CD4-positive, alpha-beta T cell treated with Interleukin-21 for 1 hour (primary cell): ENCODE measurements around the gene PTPRJ.
"Not testable (repeated sequence)": the region's sequence is repeated elsewhere in the genome, so short reads cannot be mapped to it uniquely, and the experiment has no call there.

ENCODE experiments used
- DNase-seq: peaks from one replicate; pipeline ENCODE4 v3.0.0-alpha.2; 2020

Gene PTPRJ

DNA sequence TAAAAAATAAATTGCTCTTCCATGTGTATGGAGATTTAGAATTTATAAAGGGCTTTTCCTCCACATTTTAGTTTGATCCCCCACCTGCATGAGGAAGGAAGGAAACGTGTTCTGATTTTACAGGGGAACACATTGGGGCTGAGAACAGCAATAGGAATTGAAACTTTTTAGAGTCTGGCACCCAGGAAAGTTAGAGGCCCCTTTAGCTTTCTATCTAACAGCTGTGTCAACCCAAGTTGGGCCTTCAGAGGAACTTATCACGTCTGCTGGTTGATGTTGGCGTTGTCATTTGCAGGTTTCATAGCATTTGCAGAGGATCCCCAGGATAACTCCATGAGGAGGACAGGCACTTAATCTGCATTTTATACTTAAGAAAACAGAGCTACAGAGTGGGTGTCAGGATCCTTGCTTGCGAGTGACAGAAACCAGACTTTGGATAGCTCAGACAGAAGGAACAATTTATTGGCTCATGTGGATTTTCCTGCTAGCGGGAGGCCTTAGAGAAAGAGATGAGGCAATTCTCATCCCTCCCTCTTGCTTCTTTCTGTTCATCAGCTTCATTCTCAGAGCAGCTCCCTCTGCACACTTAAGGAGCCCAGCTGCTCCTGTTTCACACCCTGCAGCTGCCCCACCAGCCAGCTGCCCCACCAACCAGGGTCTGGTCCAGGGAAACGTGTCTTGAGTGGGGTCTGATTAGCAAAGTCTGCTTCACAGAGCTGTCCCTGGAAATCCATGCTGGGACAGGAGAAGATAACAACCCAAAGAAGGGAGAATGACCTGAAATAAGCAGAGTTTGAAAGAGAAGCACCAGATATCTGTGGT is 143.8 kb downstream of the PTPRJ start:
- no peak for DNase-seq

DNA sequence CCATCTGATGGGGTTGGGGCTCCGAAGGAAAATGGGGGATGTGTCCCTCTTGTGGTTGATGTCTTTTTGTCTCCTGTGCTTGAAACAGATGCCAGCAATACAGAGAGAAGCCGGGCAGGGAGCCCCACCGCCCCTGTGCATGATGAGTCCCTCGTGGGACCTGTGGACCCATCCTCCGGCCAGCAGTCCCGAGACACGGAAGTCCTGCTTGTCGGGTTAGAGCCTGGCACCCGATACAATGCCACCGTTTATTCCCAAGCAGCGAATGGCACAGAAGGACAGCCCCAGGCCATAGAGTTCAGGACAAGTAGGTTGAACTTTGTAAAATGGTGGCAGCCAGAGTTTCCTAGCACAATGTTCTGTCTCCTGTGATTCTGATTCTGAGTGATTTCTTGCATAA is 144.5 kb downstream of the PTPRJ start:
- DNase-seq = no peak

DNA sequence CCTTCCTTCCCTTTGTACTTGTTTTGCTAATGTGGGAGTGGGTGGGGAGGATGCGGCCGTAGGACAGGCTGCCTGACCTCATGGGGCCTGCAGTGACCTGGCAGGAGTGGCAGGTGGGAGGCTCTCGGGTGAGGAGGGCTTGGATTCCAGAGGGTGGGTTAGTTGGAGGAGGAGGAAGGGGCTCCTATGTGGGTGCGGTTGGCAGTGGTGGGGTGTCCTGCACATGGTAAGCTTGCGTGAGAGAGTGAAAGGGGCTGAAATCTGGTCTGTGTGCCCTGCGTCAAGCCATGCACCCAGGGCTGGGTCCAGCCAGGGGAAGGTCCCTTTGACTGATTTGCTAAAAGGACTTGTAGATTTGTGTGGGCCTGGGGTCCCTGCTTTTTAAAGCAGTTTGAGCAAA is 145.5 kb downstream of the PTPRJ start:
- no peak for DNase-seq

DNA sequence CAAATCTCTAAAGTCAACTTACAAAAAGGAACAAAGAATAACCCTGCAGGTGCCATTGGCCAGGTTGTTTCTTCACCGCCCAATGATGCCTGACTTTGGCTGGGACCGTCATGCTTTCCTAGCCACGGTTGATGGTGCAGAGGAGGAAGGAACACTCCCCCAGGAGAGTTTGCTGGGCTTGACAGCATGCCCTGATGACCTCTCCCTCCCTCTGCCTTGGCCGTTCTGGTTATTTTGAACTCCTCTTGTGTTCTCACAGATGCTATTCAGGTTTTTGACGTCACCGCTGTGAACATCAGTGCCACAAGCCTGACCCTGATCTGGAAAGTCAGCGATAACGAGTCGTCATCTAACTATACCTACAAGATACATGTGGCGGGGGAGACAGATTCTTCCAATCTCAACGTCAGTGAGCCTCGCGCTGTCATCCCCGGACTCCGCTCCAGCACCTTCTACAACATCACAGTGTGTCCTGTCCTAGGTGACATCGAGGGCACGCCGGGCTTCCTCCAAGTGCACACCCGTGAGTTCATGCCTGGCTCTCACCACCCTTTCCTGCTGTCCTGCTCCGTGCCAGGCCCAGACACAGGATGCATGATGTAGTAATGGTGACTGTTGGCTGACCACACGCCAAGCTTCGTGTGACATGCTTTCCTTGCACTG is 147.3 kb downstream of the PTPRJ start:
- no peak for DNase-seq

DNA sequence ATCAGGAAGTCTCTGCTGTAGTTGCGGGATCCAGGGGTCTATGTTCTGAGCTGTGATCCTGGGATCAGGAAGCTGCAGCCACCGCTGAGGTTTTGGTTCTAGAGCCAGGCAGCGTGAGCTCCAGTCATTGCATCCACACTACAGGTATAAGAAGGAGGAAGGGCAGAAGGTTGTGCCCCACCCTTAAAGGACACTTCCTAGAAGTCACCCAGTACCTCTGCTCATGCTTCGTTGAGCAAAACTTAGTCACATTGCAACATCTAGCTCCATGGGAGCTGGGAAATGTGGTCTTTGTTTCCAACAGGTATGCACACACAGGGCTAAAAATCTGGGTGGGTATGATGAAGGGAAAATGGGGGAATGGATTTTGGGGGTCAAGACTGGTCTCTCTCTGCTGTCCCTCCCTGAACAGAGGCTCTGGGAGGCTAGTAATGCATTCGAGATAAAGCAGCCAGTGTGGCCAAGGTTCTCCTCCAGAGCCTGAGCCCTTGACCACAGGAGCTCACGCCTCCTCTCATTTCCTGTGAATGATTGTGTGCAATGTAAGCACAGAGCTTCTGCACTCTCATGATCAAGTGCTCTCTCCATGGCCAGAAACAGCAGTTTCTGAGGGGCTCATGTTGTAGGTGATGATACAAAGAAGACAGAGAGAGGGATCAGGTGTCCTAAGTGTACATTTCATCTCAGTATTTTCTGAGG is 149.5 kb downstream of the PTPRJ start:
- DNase-seq = no peak

DNA sequence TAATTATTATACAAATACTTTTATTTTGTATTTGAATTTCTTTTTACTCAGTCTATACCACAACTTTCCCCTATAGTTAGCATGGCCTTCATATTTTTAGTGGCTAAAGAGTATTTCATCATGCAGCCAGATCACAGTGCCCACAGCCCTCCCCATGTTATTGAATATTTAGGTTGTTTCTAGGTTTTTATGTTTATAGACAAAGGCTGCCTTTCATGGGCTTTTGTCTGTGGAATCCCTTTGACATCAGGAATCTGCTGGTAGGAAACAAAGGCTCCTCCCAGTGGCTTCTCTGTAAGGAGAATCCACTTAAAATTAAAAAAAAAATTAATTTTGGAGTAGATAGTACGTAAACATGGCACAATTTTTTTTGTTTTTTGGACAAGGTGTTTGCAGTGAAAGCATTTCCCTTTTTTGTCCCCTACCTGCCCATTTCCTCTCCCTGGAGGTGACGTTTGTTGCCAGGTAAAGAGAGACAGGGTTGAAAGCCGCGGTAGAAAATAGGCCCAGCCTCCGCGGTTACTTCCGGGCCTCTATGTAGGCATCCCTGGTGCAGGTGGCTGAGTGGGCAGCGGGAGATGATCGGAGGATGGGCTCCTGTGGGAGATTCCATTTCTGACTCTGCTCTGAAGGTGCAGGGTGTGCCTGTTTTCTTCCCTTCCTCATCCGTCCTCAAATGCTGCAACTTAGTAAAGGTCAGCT is 154.0 kb downstream of the PTPRJ start:
- no peak for DNase-seq

DNA sequence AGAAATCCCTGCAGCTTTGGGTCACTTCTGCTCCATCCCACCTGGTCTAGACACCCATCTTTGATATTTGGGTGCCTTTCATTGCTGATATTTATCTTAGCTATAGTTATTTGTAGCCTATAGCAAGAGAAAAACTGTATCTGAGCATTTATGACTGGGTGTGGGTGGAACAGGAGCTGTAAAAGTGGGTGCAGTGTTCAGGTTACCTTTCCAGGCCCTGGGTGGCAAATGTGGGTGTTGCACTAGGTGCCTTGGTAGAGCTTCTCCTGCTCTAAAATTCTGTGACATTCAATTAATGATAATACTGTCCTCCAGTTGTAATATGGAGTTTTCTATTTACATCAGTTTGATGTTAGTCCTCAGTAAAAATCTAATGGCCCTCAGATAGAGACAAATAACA is 157.9 kb downstream of the PTPRJ start:
- DNase-seq = no peak

DNA sequence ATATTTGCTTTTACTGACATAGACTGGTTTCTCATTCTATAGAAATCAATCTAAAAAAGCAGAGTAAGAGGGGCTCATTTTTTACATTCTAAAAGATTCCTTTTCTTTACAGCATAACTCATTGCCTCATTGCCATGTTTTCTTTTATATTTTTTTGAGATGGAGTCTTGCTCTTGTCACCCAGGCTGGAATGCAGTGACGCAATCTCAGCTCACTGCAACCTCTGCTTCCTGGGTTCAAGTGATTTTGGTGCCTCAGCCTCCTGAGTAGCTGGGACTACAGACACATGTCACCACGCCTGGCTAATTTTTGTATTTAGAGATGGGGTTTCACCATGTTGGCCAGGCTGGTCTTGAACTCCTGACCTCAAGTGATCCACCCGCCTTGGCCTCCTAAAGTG is 159.5 kb downstream of the PTPRJ start:
- not testable (repeated sequence) for DNase-seq

DNA sequence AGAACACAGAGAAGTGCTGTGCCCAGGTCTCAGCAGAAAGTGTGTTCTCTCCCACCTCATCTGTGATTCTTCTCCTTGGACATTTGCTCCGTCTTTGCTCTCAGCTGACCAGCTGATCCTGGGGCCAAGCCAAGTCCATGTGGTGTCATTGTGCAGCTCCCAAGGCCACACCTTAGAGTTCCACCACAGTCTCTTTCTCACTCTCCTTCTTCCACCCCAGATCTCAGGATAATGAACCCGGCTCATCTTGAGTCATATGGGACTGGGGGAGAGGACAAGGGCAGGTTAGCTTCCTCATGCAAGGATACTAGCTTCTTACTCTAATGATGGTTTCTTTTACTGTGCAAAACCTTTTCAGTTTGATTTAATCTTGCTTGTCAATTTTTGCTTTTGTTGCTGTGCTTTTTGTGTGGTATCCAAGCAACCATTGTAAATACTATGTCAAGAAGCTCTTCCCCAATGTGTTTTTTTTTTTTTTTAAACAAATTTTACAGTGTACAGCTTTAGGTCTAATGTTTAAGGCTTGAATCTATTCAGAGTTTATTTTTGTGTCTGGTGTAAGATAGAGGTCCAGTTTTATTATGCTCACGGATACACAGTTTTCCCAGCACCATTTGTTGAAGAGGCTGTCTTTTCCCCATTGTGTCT is 161.2 kb downstream of the PTPRJ start:
- DNase-seq = peak; percentile 9

DNA sequence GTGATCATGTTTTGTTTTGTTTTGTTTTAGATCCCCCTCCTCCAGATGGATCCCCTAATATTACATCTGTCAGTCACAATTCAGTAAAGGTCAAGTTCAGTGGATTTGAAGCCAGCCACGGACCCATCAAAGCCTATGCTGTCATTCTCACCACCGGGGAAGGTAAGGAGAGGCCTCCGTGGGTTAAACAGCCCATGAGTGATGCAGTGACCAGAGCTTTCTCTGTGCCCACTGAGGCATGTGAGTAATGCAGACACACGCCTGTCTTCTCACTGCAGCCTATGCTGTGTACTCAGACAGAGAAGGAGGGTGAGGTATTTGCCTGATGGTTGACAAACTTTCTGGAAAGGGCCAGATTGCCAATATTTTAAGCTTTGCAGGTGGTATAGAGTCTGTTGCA is 162.5 kb downstream of the PTPRJ start:
- DNase-seq = no peak

DNA sequence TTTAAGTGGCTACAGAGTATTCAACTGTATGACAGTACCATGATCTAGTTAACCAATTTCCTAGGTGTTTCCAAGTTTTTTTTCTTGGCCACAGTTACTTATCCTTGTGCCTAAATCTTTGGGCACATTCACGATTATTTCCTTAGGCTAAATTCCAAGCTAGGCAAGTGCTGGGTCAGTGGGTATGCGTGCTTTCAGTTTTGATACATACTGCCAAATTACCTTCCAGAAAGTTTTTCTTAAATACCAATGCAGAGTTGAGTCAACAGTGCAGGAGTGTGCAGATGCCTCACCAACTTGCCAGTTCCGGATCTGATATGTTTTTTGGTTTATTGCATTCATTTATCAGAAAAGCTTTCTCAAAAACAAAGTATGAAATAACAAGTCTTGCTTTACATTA is 168.4 kb downstream of the PTPRJ start:
- DNase-seq = no peak

DNA sequence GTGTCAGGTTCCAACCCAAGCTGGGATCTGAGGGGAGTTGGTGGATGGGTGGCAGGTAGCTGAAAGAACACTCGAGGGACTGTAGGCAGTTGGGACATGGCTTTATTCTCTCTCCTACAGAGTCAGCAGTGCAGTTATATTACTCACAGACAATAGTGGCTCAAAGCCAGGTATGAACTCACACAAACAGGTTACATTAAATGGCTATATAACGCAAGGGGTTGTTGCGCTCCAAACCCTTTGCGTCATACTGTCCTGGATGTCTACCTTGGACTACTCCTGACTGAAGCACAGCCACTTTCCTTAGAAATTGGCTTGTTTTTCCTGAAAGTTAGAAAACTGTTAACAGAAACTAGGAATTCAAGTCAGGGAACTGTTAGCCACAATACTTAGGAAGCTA is 169.9 kb downstream of the PTPRJ start:
- DNase-seq = no peak

DNA sequence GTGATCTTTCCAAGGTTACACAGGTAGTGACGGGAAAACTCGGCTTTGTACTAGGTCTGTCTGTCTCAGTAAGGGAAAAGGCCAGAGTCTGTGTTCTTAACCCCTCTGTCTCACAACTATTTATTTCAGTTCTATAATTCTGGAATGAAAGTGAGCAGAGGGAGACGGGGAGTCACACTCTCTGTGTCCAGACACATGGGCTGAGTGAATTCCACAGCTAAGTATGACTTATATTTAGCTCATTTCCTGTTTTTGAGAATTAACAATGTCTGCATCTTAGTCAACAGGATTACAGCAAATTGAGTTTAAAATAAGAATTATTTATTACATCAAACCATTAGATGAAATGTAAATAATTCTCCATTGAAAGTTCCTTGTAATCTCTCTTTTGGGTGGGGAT is 173.8 kb downstream of the PTPRJ start:
- DNase-seq = no peak

DNA sequence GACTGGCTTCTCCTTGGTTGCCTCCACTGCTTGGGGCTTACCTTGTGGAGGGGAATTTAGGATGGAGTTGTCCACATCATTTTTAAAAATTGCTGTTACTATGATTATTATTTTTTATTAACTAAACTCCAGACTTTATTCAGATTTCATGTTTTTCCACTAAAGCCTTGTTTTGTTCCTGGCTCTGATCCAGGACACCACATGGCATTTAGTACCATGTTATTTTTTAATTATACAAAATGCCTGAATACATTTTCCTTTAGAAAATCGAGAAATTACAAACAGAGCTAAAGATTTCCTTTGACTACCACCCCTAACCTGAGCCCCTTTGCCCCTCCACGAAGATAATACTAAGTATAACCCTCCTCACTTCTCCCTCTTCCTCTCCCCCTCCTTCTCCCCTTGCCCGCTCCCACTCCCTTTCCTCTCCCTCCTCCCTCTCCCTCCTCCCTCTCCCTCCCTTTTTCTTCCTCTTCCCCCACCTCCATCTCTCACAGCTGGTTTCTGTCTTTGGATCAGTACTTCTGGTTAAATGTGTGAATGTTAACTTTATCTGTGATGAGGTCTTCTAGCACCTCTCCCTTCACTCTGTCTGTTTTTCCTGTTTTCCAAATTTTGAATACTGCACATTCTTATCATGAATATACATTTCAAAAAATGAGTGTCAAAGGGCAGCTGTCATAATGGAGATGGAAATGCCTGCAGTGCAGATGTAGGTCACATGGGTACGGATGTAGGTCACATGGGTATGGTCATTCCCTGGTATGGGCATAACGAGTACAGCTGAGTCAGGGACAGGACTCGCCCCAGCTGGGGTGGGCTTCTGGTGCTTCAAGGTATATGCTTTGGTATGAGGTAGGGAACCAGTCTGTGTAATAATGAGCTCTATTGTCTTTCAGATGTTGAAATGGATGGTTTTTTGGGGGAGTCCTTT is 181.9 kb downstream of the PTPRJ start:
- no peak for DNase-seq

DNA sequence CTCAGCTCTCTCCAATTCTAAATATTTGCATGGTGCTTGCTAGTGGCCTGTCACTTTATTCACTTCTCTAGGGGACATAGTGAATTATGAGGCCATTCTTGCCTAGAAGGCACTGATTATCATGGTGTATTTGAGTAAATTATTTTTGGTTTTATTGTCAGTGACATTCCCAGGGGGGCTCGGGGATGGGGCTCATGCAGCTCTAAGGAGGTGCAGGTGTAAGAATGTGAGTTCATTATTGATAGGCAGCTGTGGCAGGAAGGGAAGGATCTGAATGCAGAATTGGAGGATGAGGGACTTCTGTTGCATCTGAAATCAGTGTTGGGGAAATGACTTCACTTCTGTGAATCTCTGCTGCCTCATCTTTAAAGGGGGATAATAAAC is 182.5 kb downstream of the PTPRJ start:
- DNase-seq = no peak

DNA sequence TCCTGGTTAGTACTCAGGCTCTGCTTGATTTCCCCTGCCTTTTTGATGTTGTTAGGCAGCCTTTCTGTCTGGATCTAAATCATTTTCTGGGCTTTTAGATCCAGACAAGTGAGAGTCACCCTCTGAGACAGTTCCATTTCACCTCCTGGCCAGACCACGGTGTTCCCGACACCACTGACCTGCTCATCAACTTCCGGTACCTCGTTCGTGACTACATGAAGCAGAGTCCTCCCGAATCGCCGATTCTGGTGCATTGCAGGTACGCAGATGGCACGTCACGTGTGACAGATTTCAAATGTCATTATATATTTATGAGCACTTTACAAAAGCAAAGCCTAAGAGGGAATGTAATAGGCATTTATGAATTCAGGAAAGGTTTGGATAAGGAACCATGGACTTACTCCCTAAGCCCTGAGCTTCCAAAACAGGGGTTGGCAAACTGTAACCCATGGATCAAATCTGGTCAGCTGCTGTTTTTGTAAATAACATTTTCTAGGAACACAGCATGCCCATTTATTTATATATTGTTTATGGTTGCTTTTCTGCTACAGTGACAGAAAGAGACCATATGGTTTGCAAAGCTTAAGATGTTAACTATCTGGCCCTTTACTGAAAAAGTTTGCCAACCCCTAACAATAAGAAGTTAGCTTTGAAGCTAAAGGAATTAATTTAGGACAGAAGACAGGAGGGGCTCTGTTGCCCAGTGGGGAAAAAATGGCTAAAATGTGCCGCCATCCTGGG is 183.2 kb downstream of the PTPRJ start:
- no peak for DNase-seq

DNA sequence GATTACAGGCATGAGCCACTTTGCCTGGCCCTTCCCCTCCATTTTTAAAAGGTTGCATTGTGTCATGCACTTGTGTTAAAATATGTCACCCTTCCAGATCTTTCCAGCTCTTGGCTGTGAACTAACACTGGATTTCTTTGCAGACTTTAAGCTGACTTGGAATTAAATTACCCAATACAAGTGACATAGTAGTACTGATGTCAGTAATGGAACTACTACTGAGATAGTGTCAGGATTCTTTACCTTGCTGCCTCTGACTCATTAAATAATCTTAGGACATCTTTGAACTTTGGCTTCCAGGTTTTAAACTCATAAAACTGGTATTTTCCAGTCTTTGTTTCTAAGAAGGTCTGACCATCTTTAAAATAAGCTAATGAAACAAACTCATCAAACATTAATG is 184.5 kb downstream of the PTPRJ start:
- DNase-seq = no peak

DNA sequence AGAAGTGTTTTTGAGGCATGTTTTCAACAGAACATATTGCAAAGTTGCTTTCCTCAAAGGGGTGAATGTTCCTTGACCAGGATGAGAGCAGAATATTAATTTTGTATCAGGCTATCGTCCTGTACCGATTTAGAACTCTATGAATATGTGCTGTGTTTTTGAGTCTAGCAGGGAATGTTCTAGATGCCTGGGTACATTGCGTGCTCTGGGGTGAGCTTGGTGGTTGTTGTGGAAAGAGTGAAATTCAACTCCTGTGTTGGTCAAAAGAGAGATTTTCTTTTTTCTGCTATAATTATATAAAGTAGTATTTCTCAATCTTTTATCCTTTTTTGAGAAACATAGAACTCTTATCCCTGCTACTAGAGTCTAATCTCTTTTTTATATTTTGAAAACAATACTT is 185.1 kb downstream of the PTPRJ start:
- no peak for DNase-seq

DNA sequence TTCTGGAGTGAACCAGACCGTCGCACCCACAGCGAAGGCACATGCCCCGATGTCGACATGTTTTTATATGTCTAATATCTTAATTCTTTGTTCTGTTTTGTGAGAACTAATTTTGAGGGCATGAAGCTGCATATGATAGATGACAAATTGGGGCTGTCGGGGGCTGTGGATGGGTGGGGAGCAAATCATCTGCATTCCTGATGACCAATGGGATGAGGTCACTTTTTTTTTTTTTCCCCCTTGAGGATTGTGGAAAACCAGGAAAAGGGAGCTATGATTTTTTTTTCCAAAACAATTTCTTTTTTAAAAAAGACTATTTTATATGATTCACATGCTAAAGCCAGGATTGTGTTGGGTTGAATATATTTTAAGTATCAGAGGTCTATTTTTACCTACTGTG is 187.0 kb downstream of the PTPRJ start:
- DNase-seq = no peak

DNA sequence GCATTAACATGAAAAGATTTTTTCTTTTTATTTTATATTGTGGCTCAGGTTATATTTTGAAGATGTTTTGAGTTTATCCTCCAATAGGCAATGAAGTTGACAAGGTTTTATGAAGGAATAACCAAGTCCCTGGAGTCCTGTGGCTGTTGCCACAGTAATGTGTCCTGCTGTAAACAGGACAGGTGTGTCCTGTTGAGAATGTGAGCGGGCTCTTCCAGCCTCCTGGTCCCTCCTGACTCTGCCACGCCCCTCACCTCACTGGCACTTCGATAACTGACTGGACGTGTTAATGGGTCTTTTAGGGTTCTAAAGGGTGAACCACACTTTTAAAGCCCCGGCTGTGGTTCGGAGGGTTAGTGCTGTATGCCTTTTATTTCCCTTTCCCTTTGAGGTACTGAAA is 188.5 kb downstream of the PTPRJ start:
- no peak for DNase-seq

DNA sequence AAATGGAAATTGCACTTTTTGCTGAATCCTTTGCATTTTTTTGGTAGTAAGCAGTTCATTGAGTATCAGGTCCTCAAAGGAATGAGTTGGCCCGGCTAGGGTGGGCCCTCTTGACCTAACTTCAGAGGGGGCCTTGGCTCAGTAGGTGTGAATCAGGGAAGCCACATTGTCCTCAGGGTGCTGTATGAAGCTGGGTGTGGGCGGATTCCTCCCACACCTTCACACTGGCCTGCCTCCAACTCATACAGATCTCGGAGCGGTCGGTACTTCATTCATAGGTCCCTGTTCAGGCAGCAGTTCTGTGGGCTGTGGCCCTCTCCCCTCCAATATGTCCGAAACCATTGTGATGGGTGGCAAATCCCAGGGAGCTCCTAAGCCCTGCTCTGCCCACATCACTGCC is 188.9 kb downstream of the PTPRJ start:
- DNase-seq = no peak
